Upper lobe of left lung (tissue), 4 donors: ENCODE data around the gene CCN6.

ENCODE experiments used
- CTCF ChIP-seq, 6 experiments: fragments of 450-650 bp in 4 of 6; fragments of 200-600 bp in 2 of 6; sonication (generic) in 2 of 6; IDR thresholded peaks; one replicate each; pipeline ENCODE4 v1.5.1; 2016 to 2019; ENCODE audit warnings: antibody characterized with exemption in 6 of 6
- EP300 ChIP-seq, 4 donors: sonication (generic); formaldehyde crosslinking; IDR thresholded peaks; one replicate each; pipeline ENCODE4 v1.5.1; 2017; ENCODE audit warnings: antibody characterized with exemption in 4 of 4, control low read depth in 2 of 4
- POLR2A ChIP-seq, 4 donors: fragments of 450-650 bp; IDR thresholded peaks; one replicate each; pipeline ENCODE4 v1.5.1; 2016 to 2017; ENCODE audit warnings: antibody characterized with exemption in 4 of 4, mild to moderate bottlenecking in 2 of 4
- POLR2AphosphoS5 ChIP-seq, 2 donors: sonication (generic); formaldehyde crosslinking; IDR thresholded peaks; one replicate each; pipeline ENCODE4 v1.5.1; 2017; ENCODE audit warnings: antibody characterized with exemption in 2 of 2

- no peak for TF ChIP-seq CTCF (IDR thresholded peaks at IDR 0.05)
- TF ChIP-seq EP300 (IDR thresholded peaks at IDR 0.05) = no peak
- no peak for TF ChIP-seq POLR2A (IDR thresholded peaks at IDR 0.05)
- TF ChIP-seq POLR2AphosphoS5 (IDR thresholded peaks at IDR 0.05) = no peak
These were observed 769 bp downstream of the CCN6 start for GRCh38 chr6:112054555-112055190.
